ENCODE measurements around the gene ETV6. TPM values are rescaled to one million over a fixed set of nuclear protein-coding genes. Genes with fewer than 3 reads are reported as not detected.

ETV6 gene
- total and polyA plus RNA-seq, 2 of the 8 experiments (the other 6 are each of a cell fraction or from before 2014, with no cell fraction given) = 5.5 to 23.9 TPM

DNA sequence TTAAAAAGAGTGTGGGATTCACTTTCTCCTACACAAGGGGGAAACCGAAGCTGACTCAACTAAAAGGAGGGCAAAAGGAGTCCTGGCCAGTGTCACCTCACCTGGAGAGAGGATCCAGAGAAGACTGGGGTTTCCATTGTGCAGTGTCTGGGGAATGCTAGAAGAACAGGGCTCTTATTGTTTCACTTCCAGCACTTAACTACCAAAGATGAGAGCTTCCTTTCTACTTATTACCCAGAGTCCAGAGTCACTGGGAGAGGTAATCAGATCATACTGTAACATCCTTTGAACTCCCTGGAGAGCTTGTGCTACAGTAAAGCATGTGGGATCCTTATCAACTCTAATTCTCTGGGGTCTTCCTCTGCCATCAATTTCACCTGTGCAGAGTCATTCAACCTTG, 272.9 kb downstream of the ETV6 start (continued):
- TF ChIP-seq, protein P1, sequence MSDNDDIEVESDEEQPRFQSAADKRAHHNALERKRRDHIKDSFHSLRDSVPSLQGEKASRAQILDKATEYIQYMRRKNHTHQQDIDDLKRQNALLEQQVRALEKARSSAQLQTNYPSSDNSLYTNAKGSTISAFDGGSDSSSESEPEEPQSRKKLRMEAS (IDR thresholded peaks at IDR 0.05) = no peak
- TF ChIP-seq PHF8 (conservative IDR thresholded peaks at IDR 0.05; ENCODE audit: low read depth, low read length) = no peak
- no peak for TF ChIP-seq SUZ12 (IDR thresholded peaks at IDR 0.05; ENCODE audit: low read length)
- no peak for TF ChIP-seq EZH2 (IDR thresholded peaks at IDR 0.05; ENCODE audit: low read depth, low read length, severe bottlenecking)
- TF ChIP-seq RFX5 (IDR thresholded peaks at IDR 0.05; ENCODE audit: borderline replicate concordance, low read depth, low read length) = no peak
- no peak for TF ChIP-seq SP4 (IDR thresholded peaks at IDR 0.05; ENCODE audit: low read length)

All from H1 (cell line).